ENCODE data around the gene EFNB2. TPM values are rescaled to one million over a fixed set of nuclear protein-coding genes. Genes with fewer than 3 reads are reported as not detected.

Gene EFNB2
- total RNA-seq, 4 donors from 2014 or later: 8.8 to 65.3 (median 22.7) TPM

- no peak overlapping the region for H3K4me3 ChIP-seq
- no peaks in the 10 kb centered on the region for H3K9me3 ChIP-seq
- H3K36me3 ChIP-seq: no peaks in the 10 kb centered on the region
- TF ChIP-seq POLR2A (IDR thresholded peaks at IDR 0.05): no peak
- TF ChIP-seq CTCF (IDR thresholded peaks at IDR 0.05): no peak
- intact Hi-C loops (cut with DNase I; ENCODE audit: low total_unique reads): no loop called here
- H3K27me3 ChIP-seq: no peaks in the 10 kb centered on the region
- DNase-seq: no peak
- no peaks in the 10 kb centered on the region for H3K4me1 ChIP-seq
- H3K27ac ChIP-seq: no peak overlapping the region
Measured at GRCh38 chr13:106524108-106524507, 11.4 kb downstream of the EFNB2 start.

GRCh38 chr13:106523576-106523975 is 11.9 kb downstream of the EFNB2 start:
- intact Hi-C loops (cut with DNase I; ENCODE audit: low total_unique reads): no loop called here
- no peak overlapping the region for H3K27ac ChIP-seq
- H3K27me3 ChIP-seq: no peaks in the 10 kb centered on the region
- H3K4me3 ChIP-seq: no peak overlapping the region
- no peaks in the 10 kb centered on the region for H3K36me3 ChIP-seq
- no peak for DNase-seq
- H3K4me1 ChIP-seq: no peaks in the 10 kb centered on the region
- TF ChIP-seq POLR2A (IDR thresholded peaks at IDR 0.05) (no peak), CTCF (IDR thresholded peaks at IDR 0.05) (no peak)
- H3K9me3 ChIP-seq: no peaks in the 10 kb centered on the region

- TF ChIP-seq POLR2A (IDR thresholded peaks at IDR 0.05) (no peak), CTCF (IDR thresholded peaks at IDR 0.05) (no peak)
- Histone ChIP-seq H3K4me1 (no peaks in the 10 kb centered on the region), H3K36me3 (no peaks in the 10 kb centered on the region), H3K27me3 (no peaks in the 10 kb centered on the region), H3K27ac (peak overlapping the region in 1 of 2 donors; percentile 32), H3K4me3 (no peak overlapping the region), H3K9me3 (no peaks in the 10 kb centered on the region)
- DNase-seq: no peak
- intact Hi-C loops (cut with DNase I; ENCODE audit: low total_unique reads): no loop called here
Measured at GRCh38 chr13:106522898-106523525, 12.4 kb downstream of the EFNB2 start.

- H3K27me3 ChIP-seq: no peaks in the 10 kb centered on the region
- no peak for TF ChIP-seq CTCF (IDR thresholded peaks at IDR 0.05)
- no peak for TF ChIP-seq POLR2A (IDR thresholded peaks at IDR 0.05)
- no peaks in the 10 kb centered on the region for H3K36me3 ChIP-seq
- intact Hi-C loops (cut with DNase I; ENCODE audit: low total_unique reads): no loop called here
- no peaks in the 10 kb centered on the region for H3K4me1 ChIP-seq
- no peaks in the 10 kb centered on the region for H3K9me3 ChIP-seq
- H3K4me3 ChIP-seq: no peak overlapping the region
- peak overlapping the region in 1 of 2 donors; percentile 32 for H3K27ac ChIP-seq
- no peak for DNase-seq
Measured at GRCh38 chr13:106522112-106522705, 13.3 kb downstream of the EFNB2 start.

GRCh38 chr13:106521095-106521799 is 14.2 kb downstream of the EFNB2 start:
- H3K4me1 ChIP-seq: no peaks in the 10 kb centered on the region
- no peaks in the 10 kb centered on the region for H3K9me3 ChIP-seq
- DNase-seq: no peak
- no peak overlapping the region for H3K4me3 ChIP-seq
- no peaks in the 10 kb centered on the region for H3K27me3 ChIP-seq
- intact Hi-C loops (cut with DNase I; ENCODE audit: low total_unique reads): no loop called here
- H3K27ac ChIP-seq: no peak overlapping the region
- TF ChIP-seq CTCF (IDR thresholded peaks at IDR 0.05): no peak
- TF ChIP-seq POLR2A (IDR thresholded peaks at IDR 0.05): no peak
- no peaks in the 10 kb centered on the region for H3K36me3 ChIP-seq
